GM12875 (cell line): ENCODE results near the gene IL36A.

Experiments used
- H3K4me3 ChIP-seq: one replicate; pipeline ENCODE4 v1.5.1; 2011; ENCODE audit warnings: low read depth, low read length, control low read depth
- CTCF ChIP-seq: IDR thresholded peaks from 2 replicates; pipeline ENCODE4 v1.5.1; 2011; ENCODE audit warnings: low read depth, mild to moderate bottlenecking, control low read depth, inconsistent platforms, low read length, moderate library complexity, borderline replicate concordance; ENCODE audit not compliant: insufficient read depth

The IL36A gene

GRCh38 chr2:113039719-113040118, 34.5 kb downstream of the IL36A start:
- no peak for TF ChIP-seq CTCF
- H3K4me3 ChIP-seq = no peak overlapping the region

DNA sequence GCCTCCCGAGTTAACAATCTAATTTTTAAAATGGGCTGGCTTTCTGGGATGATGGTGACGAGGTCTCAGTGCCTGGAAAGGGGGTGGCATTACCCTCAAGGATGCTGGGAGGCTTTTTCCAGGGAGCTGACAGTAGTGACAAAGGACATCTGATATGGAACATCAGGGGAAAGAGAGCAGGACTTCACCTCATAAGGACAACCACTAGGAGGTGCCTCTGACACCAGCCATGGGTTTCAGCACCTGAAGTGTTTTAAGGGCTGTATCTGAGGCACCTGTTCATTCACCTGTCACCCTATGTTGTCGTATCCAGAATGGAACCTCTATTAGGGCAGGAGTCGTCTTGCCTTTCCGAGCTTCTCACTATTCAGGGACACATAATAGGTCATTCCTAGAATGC, 36.6 kb downstream of the IL36A start:
- TF ChIP-seq CTCF = peak; percentile 47; the same call in 1 of the 2 replicates
- H3K4me3 ChIP-seq = no peak overlapping the region

DNA sequence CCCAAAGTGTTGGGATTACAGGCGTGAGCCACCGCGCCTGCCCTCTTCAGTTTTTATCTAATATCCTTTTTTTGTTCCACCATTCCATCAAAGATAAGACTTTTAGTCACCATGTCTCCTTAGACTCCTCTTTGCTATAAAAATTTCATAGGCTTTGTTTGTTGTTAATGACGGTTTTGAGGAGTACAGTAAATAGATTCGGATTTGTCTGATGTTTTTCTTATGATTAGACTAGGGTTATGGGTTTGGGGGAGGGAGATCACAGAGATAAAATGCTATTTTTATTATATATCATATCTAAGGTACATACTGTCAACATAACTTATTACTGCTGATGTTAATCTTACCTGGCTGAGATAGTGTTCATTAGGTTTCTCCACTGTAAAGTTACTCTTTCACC, 41.2 kb downstream of the IL36A start:
- TF ChIP-seq CTCF = no peak

DNA sequence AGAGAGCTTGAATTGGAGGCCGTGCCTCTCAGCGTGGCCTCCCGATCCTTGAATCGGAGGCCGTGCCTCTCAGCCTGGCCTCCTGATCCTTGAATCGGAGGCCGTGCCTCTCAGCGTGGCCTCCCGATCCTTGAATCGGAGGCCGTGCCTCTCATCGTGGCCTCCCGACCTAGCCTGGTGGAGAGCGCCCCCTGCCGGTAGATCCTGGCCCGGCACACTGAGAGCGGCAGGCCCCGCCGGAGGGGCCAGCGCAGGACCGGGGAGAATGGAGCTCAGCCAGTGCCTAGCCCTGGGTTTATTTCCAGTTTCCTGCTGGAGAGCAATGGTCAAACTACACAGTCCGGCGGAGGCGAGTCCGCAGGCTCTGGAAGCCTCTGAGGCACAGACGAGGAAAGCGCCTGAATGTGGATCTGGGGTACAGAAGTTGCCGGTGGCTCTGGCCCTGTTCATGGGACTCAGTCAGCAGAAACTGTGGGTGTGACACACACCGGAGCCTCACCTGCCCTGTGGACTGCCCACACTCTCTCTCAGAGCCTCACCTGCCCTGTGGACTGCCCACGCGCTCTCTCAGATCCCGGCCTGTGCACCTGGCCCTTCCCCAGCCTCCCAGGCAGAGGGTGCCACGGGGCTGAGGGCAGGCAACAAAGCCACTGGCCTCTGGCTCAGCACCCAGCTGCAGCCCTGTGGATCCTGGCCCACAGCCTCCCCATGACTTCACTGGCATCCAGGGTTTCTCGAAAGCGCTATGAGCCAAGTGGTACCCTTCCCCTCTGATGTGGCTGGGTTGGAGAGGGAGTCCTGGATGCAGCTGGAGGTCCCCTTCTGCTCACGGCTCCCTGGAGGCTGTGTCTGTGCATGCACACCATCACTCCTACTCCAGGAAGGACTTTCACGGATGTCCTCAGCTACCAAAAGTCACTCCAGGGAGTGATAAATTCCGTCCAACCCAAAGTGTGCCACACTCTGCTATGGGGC, 45.9 kb downstream of the IL36A start:
- no peak overlapping the region for H3K4me3 ChIP-seq
- no peak for TF ChIP-seq CTCF

More for the DNA sequence above, 41.2 kb downstream of the IL36A start:
- no peak overlapping the region for H3K4me3 ChIP-seq

DNA sequence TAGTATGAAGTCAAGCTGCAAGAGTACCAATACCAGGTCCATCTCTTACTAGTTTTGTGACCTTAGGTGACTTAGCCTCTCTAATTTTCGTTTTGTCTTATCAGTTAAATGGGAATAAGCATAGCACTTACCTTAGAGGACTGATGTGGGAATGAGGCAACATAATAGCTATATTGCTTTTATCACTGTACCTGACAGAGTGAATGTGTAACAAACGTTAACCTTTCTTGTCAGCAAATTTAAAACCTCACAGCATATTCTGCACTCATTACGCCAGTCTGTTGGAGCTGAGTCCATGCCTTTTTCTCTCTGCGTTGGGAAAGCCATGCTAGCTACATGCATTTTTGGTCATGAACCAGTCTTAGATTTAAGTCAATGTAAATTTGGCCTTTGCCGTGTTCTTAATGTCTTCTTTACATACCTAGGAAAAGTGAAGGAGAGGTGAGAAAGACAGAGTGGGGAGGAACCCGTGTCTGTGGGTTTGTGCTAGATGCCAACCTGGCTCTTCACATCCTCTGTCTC, 47.2 kb downstream of the IL36A start, which contains the start of gene IL36B:
Gene IL36B (minus strand): TSS at position 472 of the 522 bp plus-strand sequence.
- no peak for TF ChIP-seq CTCF
- no peak within 1 kb of the TSS for H3K4me3 ChIP-seq

GRCh38 chr2:113053666-113054065, 48.4 kb downstream of the IL36A start:
- no peak for TF ChIP-seq CTCF
- no peak overlapping the region for H3K4me3 ChIP-seq
